GM12872 (cell line): ENCODE data around the gene TMEM131.

Experiments used
- TF ChIP-seq, protein P1 (sequence below): IDR thresholded peaks from 3 replicates; pipeline ENCODE4 v1.5.1; 2011; ENCODE audit warnings: low read depth, mild to moderate bottlenecking, low read length, moderate library complexity; ENCODE audit not compliant: insufficient read depth

The TMEM131 gene

DNA sequence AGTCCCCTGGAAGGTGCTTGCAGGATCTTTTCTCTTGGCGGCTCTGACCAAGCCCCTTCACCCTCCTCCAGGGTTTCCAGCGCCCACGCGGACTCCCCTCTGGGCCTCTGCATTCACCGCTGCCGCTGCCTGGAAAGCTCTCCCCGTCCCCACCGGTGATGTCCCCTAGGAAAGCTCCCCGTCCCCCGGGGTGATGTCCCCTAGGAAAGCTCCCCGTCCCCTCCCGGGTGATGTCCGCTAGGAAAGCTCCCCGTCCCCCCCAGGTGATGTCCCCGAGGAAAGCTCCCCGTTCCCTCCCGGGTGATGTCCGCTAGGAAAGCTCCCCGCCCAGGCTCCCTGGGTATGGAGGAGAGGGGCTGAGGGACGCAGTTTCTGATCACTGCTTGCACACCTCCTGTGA lies 254.5 kb downstream of the TMEM131 start:
- TF ChIP-seq, protein P1, sequence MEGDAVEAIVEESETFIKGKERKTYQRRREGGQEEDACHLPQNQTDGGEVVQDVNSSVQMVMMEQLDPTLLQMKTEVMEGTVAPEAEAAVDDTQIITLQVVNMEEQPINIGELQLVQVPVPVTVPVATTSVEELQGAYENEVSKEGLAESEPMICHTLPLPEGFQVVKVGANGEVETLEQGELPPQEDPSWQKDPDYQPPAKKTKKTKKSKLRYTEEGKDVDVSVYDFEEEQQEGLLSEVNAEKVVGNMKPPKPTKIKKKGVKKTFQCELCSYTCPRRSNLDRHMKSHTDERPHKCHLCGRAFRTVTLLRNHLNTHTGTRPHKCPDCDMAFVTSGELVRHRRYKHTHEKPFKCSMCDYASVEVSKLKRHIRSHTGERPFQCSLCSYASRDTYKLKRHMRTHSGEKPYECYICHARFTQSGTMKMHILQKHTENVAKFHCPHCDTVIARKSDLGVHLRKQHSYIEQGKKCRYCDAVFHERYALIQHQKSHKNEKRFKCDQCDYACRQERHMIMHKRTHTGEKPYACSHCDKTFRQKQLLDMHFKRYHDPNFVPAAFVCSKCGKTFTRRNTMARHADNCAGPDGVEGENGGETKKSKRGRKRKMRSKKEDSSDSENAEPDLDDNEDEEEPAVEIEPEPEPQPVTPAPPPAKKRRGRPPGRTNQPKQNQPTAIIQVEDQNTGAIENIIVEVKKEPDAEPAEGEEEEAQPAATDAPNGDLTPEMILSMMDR: no peak

DNA sequence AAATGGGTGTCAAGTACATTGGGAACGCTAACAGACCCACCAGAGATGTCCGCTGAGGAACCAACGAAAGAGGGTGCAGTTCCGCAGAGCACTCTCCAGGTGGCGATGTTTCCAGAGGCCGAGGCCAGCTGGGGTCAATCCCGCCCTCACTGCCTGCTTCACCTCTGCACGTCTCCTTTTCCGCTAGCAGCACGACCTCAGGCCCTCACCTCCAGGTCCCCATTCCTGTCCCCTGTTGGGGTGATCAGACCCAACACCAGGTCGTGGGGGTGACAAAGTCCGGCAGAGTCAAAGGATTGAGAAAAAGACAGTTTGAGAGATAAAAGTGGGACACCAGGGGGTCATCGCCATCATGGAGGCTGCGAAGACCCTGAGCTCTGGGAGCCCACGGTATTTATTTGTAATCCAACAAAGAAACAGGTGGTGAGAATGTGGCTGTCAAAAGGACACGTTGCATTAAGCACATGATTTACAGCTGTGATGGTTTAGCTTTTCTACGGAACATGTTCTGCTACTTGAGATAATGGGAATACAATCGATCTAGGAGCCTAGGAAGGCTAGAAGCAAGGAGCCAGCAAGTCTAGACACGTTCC lies 255.1 kb downstream of the TMEM131 start:
- TF ChIP-seq, protein P1: peak; percentile 96

DNA sequence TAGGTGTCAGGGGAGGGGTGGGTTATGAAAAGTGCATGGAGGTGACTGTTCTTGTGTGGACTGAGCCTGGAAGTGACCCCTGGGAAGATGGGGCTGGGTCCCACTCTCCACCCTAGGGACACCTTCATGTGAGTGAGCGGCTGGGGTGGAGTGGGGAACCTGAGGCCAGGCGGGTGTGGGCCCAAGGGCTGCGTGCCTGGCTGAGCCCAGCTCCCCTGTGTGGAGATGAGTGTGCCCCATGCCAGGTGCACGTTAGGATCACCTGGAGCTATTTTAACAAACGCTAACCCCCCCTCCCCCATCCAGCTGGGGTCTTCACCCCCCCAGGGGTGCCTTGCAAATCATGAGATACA lies 255.9 kb downstream of the TMEM131 start:
- TF ChIP-seq, protein P1: no peak

DNA sequence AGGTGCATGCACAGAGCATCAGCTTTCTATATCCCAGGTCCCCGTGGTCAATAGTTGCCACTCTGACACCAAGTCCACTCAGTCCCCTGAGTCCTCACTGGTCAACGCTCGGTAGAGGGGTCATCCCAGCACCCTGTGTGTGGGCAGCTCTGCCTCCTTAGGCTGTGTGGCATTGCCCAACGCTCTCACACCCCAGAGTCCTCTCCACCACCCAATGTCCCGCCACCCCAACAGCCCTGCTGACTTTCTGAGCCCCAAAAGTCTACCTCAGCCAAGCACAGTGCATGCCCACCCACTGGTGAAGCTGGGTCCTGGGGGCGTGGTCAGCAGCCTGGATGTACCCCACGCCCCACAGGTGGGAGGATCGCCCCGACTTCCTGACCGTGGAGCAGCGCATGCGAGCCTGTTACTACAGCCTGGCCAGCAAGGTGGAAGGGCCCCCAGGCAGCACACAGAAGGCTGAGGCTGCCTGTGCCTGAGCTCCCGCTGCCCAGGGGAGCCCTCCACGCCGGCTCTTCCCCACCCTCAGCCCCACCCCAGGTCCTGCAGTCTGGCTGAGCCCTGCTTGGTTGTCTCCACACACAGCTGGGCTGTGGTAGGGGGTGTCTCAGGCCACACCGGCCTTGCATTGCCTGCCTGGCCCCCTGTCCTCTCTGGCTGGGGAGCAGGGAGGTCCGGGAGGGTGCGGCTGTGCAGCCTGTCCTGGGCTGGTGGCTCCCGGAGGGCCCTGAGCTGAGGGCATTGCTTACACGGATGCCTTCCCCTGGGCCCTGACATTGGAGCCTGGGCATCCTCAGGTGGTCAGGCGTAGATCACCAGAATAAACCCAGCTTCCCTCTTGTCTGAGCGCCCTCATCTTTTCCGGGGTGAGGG lies 256.5 kb downstream of the TMEM131 start:
- TF ChIP-seq, protein P1: no peak

DNA sequence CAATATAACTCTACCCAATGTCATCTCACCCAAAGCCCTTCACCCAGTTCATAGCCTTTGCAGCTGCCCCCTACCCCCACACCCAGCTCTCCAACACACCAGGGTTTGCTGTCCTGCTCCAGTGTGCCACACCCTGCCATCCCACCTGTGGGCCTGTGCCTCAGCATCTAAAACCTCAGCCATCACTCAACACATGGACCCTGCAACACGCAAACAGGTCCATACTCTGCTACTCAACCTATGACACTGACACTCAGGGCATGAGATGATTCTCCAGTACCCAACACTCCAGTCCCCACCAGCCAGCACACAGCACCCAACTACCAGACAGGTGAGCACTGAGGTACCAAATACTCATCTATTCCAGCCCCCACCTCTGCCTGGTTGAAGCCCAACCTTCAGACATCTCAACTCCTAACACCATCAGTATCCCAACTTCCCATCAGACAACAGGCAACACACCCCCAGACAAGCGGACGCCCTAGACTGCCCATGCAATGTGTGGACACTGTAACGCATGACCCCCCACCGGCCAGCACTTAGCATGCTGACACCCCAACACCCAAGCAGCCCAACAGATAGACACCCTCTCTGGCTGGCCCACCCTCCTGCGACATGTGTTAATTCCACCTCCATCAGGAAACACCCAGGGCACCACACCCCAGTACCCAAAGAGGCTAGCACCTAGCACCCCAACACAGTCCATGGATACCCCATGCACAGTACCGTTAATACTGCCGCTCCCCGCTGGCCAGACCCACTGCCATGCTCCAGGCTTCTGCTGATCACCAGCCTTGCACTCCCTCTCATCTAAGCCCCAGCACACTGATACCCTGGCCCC lies 257.3 kb downstream of the TMEM131 start:
- TF ChIP-seq, protein P1: no peak

DNA sequence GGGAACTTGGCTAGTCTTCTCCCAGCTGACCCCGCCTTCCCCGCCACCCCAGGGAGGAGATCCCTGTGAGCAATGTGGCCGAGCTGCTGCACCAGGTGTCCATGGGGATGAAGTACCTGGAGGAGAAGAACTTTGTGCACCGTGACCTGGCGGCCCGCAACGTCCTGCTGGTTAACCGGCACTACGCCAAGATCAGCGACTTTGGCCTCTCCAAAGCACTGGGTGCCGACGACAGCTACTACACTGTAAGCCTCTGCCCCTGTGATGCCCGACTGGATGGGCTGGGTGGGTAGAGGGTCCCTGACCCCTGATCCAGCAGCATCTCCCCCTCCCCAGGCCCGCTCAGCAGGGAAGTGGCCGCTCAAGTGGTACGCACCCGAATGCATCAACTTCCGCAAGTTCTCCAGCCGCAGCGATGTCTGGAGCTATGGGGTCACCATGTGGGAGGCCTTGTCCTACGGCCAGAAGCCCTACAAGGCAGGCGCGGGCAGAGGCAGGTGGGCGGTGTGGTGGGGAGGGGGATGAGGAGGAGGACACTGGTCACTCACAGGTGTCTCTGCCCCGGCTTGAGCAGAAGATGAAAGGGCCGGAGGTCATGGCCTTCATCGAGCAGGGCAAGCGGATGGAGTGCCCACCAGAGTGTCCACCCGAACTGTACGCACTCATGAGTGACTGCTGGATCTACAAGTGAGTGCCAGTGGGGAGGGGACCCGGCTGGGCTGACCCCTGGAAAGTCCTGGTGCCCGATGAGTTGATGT lies 258.1 kb downstream of the TMEM131 start:
- TF ChIP-seq, protein P1: no peak
